Uterus (tissue), 4 donors: ENCODE results near the gene ABCC3. TPM values are rescaled to one million over a fixed set of nuclear protein-coding genes. Genes with fewer than 3 reads are reported as not detected.

Source experiments
- DNase-seq, 2 donors: peaks; one replicate each; pipeline ENCODE4 v3.0.0-alpha.2; 2019 to 2020
- H3K27ac ChIP-seq, 2 donors: fragments of 200-600 bp; sonication (generic); 1 replicate in 1 of 2; 2 replicates in 1 of 2; pipeline ENCODE4 v1.5.1; 2016 to 2018
- H3K27me3 ChIP-seq, 2 donors: fragments of 200-600 bp; sonication (generic); one replicate each; pipeline ENCODE4 v1.5.1; 2018 to 2019; ENCODE audit warnings: control low read depth in 1 of 2
- H3K36me3 ChIP-seq, 2 donors: fragments of 200-600 bp; sonication (generic); one replicate each; pipeline ENCODE4 v1.5.1; 2019; ENCODE audit warnings: control low read depth in 1 of 2
- H3K4me1 ChIP-seq, 2 donors: fragments of 200-600 bp; sonication (generic); one replicate each; pipeline ENCODE4 v1.5.1; 2018 to 2019; ENCODE audit warnings: control low read depth in 1 of 2
- H3K4me3 ChIP-seq, 2 donors: fragments of 200-600 bp; sonication (generic); 1 replicate in 1 of 2; 2 replicates in 1 of 2; pipeline ENCODE4 v1.5.1; 2018 to 2019; ENCODE audit warnings: mild to moderate bottlenecking in 1 of 2
- H3K9me3 ChIP-seq, 2 donors: fragments of 200-600 bp; sonication (generic); one replicate each; pipeline ENCODE4 v1.5.1; 2019; ENCODE audit warnings: control low read depth in 1 of 2
- CTCF ChIP-seq, 4 experiments: fragments of 200-600 bp in 2 of 4; fragments of 450-650 bp in 2 of 4; sonication (generic) in 2 of 4; IDR thresholded peaks; one replicate each; pipeline ENCODE4 v1.5.1; 2016 to 2019; ENCODE audit warnings: antibody characterized with exemption in 4 of 4, mild to moderate bottlenecking in 2 of 4, moderate library complexity in 1 of 4
- POLR2A ChIP-seq, 2 donors: fragments of 450-650 bp; IDR thresholded peaks; one replicate each; pipeline ENCODE4 v1.6.1; 2016; ENCODE audit warnings: antibody characterized with exemption in 2 of 2, mild to moderate bottlenecking in 1 of 2, moderate library complexity in 1 of 2
- intact Hi-C: fragments of 100-400 bp; cut with DNase I; formaldehyde crosslinking; loops from one replicate; pipeline ENCODE4 v1.15.1; 2023; ENCODE audit warnings: low total_unique reads
- total RNA-seq, 4 donors: library from RNA; depleted of rRNA in 3 of 4; stranded (reverse); fragments of >200 nt in 3 of 4; gene quantifications; one replicate each; pipeline versions ENCODE4 v1.1.0 to v1.2.4, GENCODE V29; 2014 to 2023
- donor health status: DM: yes; HTN: yes; CAD: no.

ABCC3 gene
- total RNA-seq, 4 donors from 2014 or later, result 1.2 to 4.5 (median 2.6) TPM

DNA sequence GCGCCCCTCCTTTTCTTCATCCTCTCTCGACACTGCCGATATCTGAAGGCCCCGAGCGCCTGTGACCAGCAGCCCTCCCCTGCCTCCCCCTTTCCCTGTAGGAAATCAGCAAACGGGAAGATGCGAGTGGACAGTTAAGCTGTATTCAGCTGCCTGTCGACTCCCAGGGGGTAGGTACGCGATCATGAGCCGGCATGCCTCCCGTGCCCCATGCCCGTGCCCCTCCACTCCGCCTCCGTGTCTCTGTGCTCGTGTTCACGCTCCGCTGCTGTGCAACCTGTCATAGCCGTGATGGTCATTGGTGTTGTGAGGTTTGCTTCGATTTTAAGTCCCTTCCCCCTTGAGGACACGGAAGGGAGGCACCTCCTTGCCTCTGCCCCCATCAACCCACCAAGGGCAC lies 39.8 kb upstream of the ABCC3 start:
- no peak for DNase-seq
- Histone ChIP-seq H3K9me3 (no peaks in the 10 kb centered on the region), H3K36me3 (no peaks in the 10 kb centered on the region), H3K27ac (no peak overlapping the region), H3K4me1 (no peaks in the 10 kb centered on the region), H3K4me3 (no peak overlapping the region), H3K27me3 (no peaks in the 10 kb centered on the region)
- TF ChIP-seq POLR2A (IDR thresholded peaks at IDR 0.05) (no peak), CTCF (IDR thresholded peaks at IDR 0.05) (no peak)
- intact Hi-C loops, result no loop called here

DNA sequence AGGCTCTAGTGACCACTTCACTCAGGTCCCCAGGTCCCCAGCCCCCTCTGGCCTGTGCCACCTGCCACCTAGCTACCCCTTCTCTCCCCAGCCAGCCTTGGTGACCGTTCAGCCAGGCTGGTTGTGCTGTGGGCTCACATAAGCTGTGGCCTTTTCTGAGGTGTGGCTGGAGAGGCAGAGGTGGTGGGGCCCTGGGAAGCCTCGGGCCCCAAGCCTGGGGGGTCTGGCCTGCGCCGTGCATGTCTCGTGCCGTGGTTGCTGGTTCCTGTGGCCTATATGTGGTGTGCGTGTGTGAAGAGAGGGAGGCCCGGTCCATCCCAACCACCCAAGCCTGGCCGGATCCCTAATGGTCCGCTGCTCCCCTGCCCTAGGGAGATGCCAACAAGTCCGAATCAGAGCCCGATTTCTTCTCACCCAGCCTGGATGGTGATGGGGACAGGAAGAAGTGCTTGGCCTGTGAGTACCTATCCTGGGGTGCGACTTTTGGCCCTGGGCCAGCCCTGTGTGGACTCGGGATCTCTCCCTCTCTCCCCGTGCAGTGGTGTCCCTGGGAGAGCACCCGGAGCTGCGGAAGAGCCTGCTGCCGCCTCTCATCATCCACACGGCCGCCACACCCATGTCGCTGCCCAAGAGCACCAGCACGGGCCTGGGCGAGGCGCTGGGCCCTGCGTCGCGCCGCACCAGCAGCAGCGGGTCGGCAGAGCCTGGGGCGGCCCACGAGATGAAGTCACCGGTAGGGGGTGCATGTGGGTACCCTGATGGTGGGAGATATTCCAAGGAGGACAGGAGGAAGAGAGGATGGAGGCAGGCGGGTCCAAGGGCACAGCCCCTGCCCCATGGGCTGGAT lies 38.3 kb upstream of the ABCC3 start:
- TF ChIP-seq CTCF (IDR thresholded peaks at IDR 0.05), result no peak
- no peak for TF ChIP-seq POLR2A (IDR thresholded peaks at IDR 0.05)
- Histone ChIP-seq H3K4me3 (no peak overlapping the region), H3K36me3 (no peaks in the 10 kb centered on the region), H3K27ac (no peak overlapping the region), H3K27me3 (no peaks in the 10 kb centered on the region), H3K9me3 (no peaks in the 10 kb centered on the region), H3K4me1 (no peaks in the 10 kb centered on the region)
- intact Hi-C loops, result no loop called here
- no peak for DNase-seq

DNA sequence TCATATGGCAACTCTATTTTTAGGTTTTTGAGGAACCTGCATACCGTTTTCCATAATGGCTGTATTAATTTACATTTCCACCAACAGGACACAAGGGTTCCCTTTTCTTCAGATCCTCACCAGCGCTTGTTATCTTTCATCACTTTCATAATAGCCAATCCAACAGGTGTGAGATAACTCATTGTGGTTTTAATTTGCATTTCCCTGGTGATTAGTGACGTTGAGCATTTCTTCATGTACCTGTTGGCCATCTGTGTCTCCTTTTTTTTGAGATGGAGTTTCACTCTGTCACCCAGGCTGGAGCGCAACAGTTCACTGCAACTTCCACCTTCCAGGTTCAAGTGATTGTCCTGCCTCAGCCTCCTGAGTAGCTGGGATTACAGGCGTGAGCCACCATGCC lies 36.2 kb upstream of the ABCC3 start:
- Histone ChIP-seq H3K4me1 (no peaks in the 10 kb centered on the region), H3K27me3 (no peaks in the 10 kb centered on the region), H3K9me3 (no peaks in the 10 kb centered on the region), H3K4me3 (no peak overlapping the region), H3K27ac (no peak overlapping the region), H3K36me3 (no peaks in the 10 kb centered on the region)
- intact Hi-C loops, result no loop called here
- no peak for DNase-seq
- TF ChIP-seq POLR2A (IDR thresholded peaks at IDR 0.05), result no peak
- TF ChIP-seq CTCF (IDR thresholded peaks at IDR 0.05), result no peak

GRCh38 chr17:50599606-50600005 lies 35.1 kb upstream of the ABCC3 start:
- no peaks in the 10 kb centered on the region for H3K27me3 ChIP-seq
- peaks cover 0 to 6% of the 10 kb centered on the region in 2 donors for H3K4me1 ChIP-seq
- no peaks in the 10 kb centered on the region for H3K36me3 ChIP-seq
- H3K27ac ChIP-seq, result no peak overlapping the region
- intact Hi-C loops, result no loop called here
- no peak for DNase-seq
- no peak overlapping the region for H3K4me3 ChIP-seq
- no peaks in the 10 kb centered on the region for H3K9me3 ChIP-seq
- no peak for TF ChIP-seq POLR2A (IDR thresholded peaks at IDR 0.05)

- H3K4me3 ChIP-seq, result no peak overlapping the region
- TF ChIP-seq CTCF (IDR thresholded peaks at IDR 0.05) (no peak), POLR2A (IDR thresholded peaks at IDR 0.05) (no peak)
- H3K27ac ChIP-seq, result no peak overlapping the region
- DNase-seq, result no peak
- no peaks in the 10 kb centered on the region for H3K27me3 ChIP-seq
- H3K9me3 ChIP-seq, result no peaks in the 10 kb centered on the region
- H3K4me1 ChIP-seq, result peaks cover 0 to 14% of the 10 kb centered on the region in 2 donors
- intact Hi-C loops, result no loop called here
- H3K36me3 ChIP-seq, result no peaks in the 10 kb centered on the region
Measured at GRCh38 chr17:50601823-50602375, 32.8 kb upstream of the ABCC3 start.
